ENCODE results near the gene ZSWIM1.

- TF ChIP-seq, protein P1, sequence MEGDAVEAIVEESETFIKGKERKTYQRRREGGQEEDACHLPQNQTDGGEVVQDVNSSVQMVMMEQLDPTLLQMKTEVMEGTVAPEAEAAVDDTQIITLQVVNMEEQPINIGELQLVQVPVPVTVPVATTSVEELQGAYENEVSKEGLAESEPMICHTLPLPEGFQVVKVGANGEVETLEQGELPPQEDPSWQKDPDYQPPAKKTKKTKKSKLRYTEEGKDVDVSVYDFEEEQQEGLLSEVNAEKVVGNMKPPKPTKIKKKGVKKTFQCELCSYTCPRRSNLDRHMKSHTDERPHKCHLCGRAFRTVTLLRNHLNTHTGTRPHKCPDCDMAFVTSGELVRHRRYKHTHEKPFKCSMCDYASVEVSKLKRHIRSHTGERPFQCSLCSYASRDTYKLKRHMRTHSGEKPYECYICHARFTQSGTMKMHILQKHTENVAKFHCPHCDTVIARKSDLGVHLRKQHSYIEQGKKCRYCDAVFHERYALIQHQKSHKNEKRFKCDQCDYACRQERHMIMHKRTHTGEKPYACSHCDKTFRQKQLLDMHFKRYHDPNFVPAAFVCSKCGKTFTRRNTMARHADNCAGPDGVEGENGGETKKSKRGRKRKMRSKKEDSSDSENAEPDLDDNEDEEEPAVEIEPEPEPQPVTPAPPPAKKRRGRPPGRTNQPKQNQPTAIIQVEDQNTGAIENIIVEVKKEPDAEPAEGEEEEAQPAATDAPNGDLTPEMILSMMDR (IDR thresholded peaks at IDR 0.05) = no peak
- no peak for TF ChIP-seq POLR2AphosphoS5 (IDR thresholded peaks at IDR 0.05; ENCODE audit: low read depth, low read length)
- no peak for TF ChIP-seq TCF7L2 (IDR thresholded peaks at IDR 0.05; ENCODE audit: low read depth, low read length)
- no peak for TF ChIP-seq REST (IDR thresholded peaks at IDR 0.05; ENCODE audit: insufficient read depth in 1 of 2, low read depth in 2 of 2, low read length in 1 of 2)
- no peak for TF ChIP-seq SIN3A (IDR thresholded peaks at IDR 0.05; ENCODE audit: borderline replicate concordance, insufficient read depth, low read depth, low read length)
Observed at GRCh38 chr20:45933266-45934045, 52.4 kb downstream of the ZSWIM1 start.

All from Panc1 (cell line).